Right lobe of liver (tissue), 4 donors: ENCODE measurements around the gene MARS2.

Experiments used
- POLR2A ChIP-seq: fragments of 450-650 bp; IDR thresholded peaks from one replicate; pipeline ENCODE4 v1.6.1; 2017; ENCODE audit warnings: antibody characterized with exemption, mild to moderate bottlenecking
- TF ChIP-seq, protein P1 (sequence below), 4 donors: fragments of 200-600 bp in 3 of 4; fragments of 450-650 bp in 1 of 4; IDR thresholded peaks; one replicate each; pipeline versions ENCODE4 v1.5.1 to v1.8.0; 2016 to 2022; ENCODE audit warnings: antibody characterized with exemption in 4 of 4, mild to moderate bottlenecking in 2 of 4
- donor health status: DM: no; HTN: no; CAD: no.
- donor health status: DM: no; HTN: no; CAD: no.
- donor health status: DM: no; HTN: yes; CAD: no.

DNA sequence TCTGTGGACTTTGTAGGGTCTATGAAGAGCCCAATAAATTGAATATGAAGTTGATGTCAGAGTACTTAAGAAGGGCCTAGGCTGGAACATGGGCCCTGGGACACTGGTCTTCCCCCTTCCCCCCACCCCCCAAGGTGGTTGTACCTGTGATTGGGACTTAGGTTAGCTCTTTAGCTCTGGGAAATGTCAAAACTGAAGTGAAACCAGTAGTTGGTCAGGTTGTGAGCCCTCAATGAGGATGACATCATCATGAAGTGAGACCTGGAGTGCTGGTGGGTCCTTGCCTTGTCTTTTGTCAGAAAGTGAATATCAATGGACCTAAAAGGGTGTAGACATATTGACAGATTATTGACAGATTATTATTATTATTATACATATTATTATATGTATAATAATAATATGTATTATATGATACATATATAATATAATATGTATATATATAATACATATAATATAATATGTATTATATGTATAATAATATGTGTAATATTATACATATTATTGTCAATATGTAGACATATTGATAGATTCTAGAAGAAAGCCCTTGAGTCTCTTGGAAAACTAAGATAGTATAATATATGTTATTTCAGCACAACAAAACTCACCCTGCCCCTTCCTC lies 5.4 kb downstream of the MARS2 start:
- TF ChIP-seq, protein P1, sequence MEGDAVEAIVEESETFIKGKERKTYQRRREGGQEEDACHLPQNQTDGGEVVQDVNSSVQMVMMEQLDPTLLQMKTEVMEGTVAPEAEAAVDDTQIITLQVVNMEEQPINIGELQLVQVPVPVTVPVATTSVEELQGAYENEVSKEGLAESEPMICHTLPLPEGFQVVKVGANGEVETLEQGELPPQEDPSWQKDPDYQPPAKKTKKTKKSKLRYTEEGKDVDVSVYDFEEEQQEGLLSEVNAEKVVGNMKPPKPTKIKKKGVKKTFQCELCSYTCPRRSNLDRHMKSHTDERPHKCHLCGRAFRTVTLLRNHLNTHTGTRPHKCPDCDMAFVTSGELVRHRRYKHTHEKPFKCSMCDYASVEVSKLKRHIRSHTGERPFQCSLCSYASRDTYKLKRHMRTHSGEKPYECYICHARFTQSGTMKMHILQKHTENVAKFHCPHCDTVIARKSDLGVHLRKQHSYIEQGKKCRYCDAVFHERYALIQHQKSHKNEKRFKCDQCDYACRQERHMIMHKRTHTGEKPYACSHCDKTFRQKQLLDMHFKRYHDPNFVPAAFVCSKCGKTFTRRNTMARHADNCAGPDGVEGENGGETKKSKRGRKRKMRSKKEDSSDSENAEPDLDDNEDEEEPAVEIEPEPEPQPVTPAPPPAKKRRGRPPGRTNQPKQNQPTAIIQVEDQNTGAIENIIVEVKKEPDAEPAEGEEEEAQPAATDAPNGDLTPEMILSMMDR (IDR thresholded peaks at IDR 0.05) = no peak
- TF ChIP-seq POLR2A = no peak
